ENCODE results near the gene DCTN2.
"Not testable (repeated sequence)": the region's sequence is repeated elsewhere in the genome, so short reads cannot be mapped to it uniquely, and the experiment has no call there.

DCTN2 gene

GRCh38 chr12:57519796-57520052, 27.3 kb downstream of the DCTN2 start:
- Histone ChIP-seq H3K9me3 (ENCODE audit: control insufficient read depth, low read length) (no peaks in the 10 kb centered on the region), H3K4me1 (ENCODE audit: control insufficient read depth, insufficient read depth, low read length, poor library complexity, severe bottlenecking) (peaks cover 47% of the 10 kb centered on the region), H3K4me3 (ENCODE audit: extremely low read depth, insufficient read depth, low read length, poor library complexity, severe bottlenecking) (peak overlapping the region; percentile 92), H3K27ac (ENCODE audit: low read depth, low read length, severe bottlenecking) (peak overlapping the region; percentile 97), H3K36me3 (ENCODE audit: control insufficient read depth, insufficient read depth, low read length) (peaks cover 58% of the 10 kb centered on the region)
- 1 to 3% methylated on average over 6 of the region's 8 CpGs for WGBS, 2 experiments (ENCODE audit: insufficient coverage in 2 of 2)

- 40 to 45% methylated on average over 5 to 6 of the region's 7 CpGs for WGBS, 2 experiments (ENCODE audit: insufficient coverage in 2 of 2)
- peaks cover 58% of the 10 kb centered on the region for H3K36me3 ChIP-seq (ENCODE audit: control insufficient read depth, insufficient read depth, low read length)
Measured at GRCh38 chr12:57518920-57519795, 27.8 kb downstream of the DCTN2 start.

GRCh38 chr12:57518176-57518919, 28.6 kb downstream of the DCTN2 start:
- Histone ChIP-seq H3K4me1 (ENCODE audit: control insufficient read depth, insufficient read depth, low read length, poor library complexity, severe bottlenecking) (peaks cover 34% of the 10 kb centered on the region), H3K36me3 (ENCODE audit: control insufficient read depth, insufficient read depth, low read length) (peaks cover 62% of the 10 kb centered on the region), H3K27ac (ENCODE audit: low read depth, low read length, severe bottlenecking) (no peak overlapping the region), H3K9me3 (ENCODE audit: control insufficient read depth, low read length) (no peaks in the 10 kb centered on the region), H3K4me3 (ENCODE audit: extremely low read depth, insufficient read depth, low read length, poor library complexity, severe bottlenecking) (peak overlapping the region; percentile 92)
- 96 to 99% methylated on average over 4 to 6 of the region's 8 CpGs for WGBS, 2 experiments (ENCODE audit: insufficient coverage in 2 of 2)

More at GRCh38 chr12:57518920-57519795, 27.8 kb downstream of the DCTN2 start:
- peak overlapping the region; percentile 92 for H3K4me3 ChIP-seq (ENCODE audit: extremely low read depth, insufficient read depth, low read length, poor library complexity, severe bottlenecking)
- peak overlapping the region; percentile 97 for H3K27ac ChIP-seq (ENCODE audit: low read depth, low read length, severe bottlenecking)
- peaks cover 41% of the 10 kb centered on the region for H3K4me1 ChIP-seq (ENCODE audit: control insufficient read depth, insufficient read depth, low read length, poor library complexity, severe bottlenecking)
- H3K9me3 ChIP-seq (ENCODE audit: control insufficient read depth, low read length): no peaks in the 10 kb centered on the region

- peak overlapping the region; percentile 71 for H3K27ac ChIP-seq (ENCODE audit: low read depth, low read length, severe bottlenecking)
- H3K36me3 ChIP-seq (ENCODE audit: control insufficient read depth, insufficient read depth, low read length): peaks cover 68% of the 10 kb centered on the region
Measured at GRCh38 chr12:57517718-57518117, 29.3 kb downstream of the DCTN2 start.

GRCh38 chr12:57517187-57517586, 29.8 kb downstream of the DCTN2 start:
- 91 to 100% methylated on average over 1 of the region's 1 CpG for WGBS, 2 experiments (ENCODE audit: insufficient coverage in 2 of 2)
- H3K36me3 ChIP-seq (ENCODE audit: control insufficient read depth, insufficient read depth, low read length): peaks cover 74% of the 10 kb centered on the region
- H3K27ac ChIP-seq (ENCODE audit: low read depth, low read length, severe bottlenecking): peak overlapping the region; percentile 71
- no peaks in the 10 kb centered on the region for H3K9me3 ChIP-seq (ENCODE audit: control insufficient read depth, low read length)
- H3K4me1 ChIP-seq (ENCODE audit: control insufficient read depth, insufficient read depth, low read length, poor library complexity, severe bottlenecking): peaks cover 33% of the 10 kb centered on the region
- H3K4me3 ChIP-seq (ENCODE audit: extremely low read depth, insufficient read depth, low read length, poor library complexity, severe bottlenecking): no peak overlapping the region

More at GRCh38 chr12:57517718-57518117, 29.3 kb downstream of the DCTN2 start:
- 84 to 90% methylated on average over 8 to 10 of the region's 10 CpGs for WGBS, 2 experiments (ENCODE audit: insufficient coverage in 2 of 2)
- not testable (repeated sequence) for H3K9me3 ChIP-seq (ENCODE audit: control insufficient read depth, low read length); H3K4me3 ChIP-seq (ENCODE audit: extremely low read depth, insufficient read depth, low read length, poor library complexity, severe bottlenecking)
- H3K4me1 ChIP-seq (ENCODE audit: control insufficient read depth, insufficient read depth, low read length, poor library complexity, severe bottlenecking): peaks cover 34% of the 10 kb centered on the region

GRCh38 chr12:57516617-57517153, 30.3 kb downstream of the DCTN2 start:
- peaks cover 79% of the 10 kb centered on the region for H3K36me3 ChIP-seq (ENCODE audit: control insufficient read depth, insufficient read depth, low read length)
- WGBS, 2 experiments (ENCODE audit: insufficient coverage in 2 of 2): 97 to 98% methylated on average over 8 to 9 of the region's 11 CpGs
- H3K9me3 ChIP-seq (ENCODE audit: control insufficient read depth, low read length): no peaks in the 10 kb centered on the region
- H3K4me3 ChIP-seq (ENCODE audit: extremely low read depth, insufficient read depth, low read length, poor library complexity, severe bottlenecking): no peak overlapping the region
- peaks cover 28% of the 10 kb centered on the region for H3K4me1 ChIP-seq (ENCODE audit: control insufficient read depth, insufficient read depth, low read length, poor library complexity, severe bottlenecking)
- H3K27ac ChIP-seq (ENCODE audit: low read depth, low read length, severe bottlenecking): peak overlapping the region; percentile 71

- Histone ChIP-seq H3K27ac (ENCODE audit: low read depth, low read length, severe bottlenecking) (peak overlapping the region; percentile 36), H3K36me3 (ENCODE audit: control insufficient read depth, insufficient read depth, low read length) (peaks cover 85% of the 10 kb centered on the region)
Measured at GRCh38 chr12:57515934-57516541, 31.0 kb downstream of the DCTN2 start.

GRCh38 chr12:57515408-57515933, 31.5 kb downstream of the DCTN2 start:
- Histone ChIP-seq H3K4me1 (ENCODE audit: control insufficient read depth, insufficient read depth, low read length, poor library complexity, severe bottlenecking) (peaks cover 22% of the 10 kb centered on the region), H3K9me3 (ENCODE audit: control insufficient read depth, low read length) (no peaks in the 10 kb centered on the region), H3K27ac (ENCODE audit: low read depth, low read length, severe bottlenecking) (peak overlapping the region; percentile 36), H3K4me3 (ENCODE audit: extremely low read depth, insufficient read depth, low read length, poor library complexity, severe bottlenecking) (no peak overlapping the region), H3K36me3 (ENCODE audit: control insufficient read depth, insufficient read depth, low read length) (peaks cover 91% of the 10 kb centered on the region)
- 94% methylated on average over 2 of the region's 3 CpGs; no CpG with 5 or more reads in 1 of the 2 experiments for WGBS, 2 experiments (ENCODE audit: insufficient coverage in 2 of 2)

More at GRCh38 chr12:57515934-57516541, 31.0 kb downstream of the DCTN2 start:
- WGBS, 2 experiments (ENCODE audit: insufficient coverage in 2 of 2): 97% methylated on average over 8 to 9 of the region's 11 CpGs
- Histone ChIP-seq H3K4me3 (ENCODE audit: extremely low read depth, insufficient read depth, low read length, poor library complexity, severe bottlenecking) (no peak overlapping the region), H3K9me3 (ENCODE audit: control insufficient read depth, low read length) (no peaks in the 10 kb centered on the region), H3K4me1 (ENCODE audit: control insufficient read depth, insufficient read depth, low read length, poor library complexity, severe bottlenecking) (peaks cover 22% of the 10 kb centered on the region)

GRCh38 chr12:57514720-57515407, 32.1 kb downstream of the DCTN2 start:
- no peaks in the 10 kb centered on the region for H3K9me3 ChIP-seq (ENCODE audit: control insufficient read depth, low read length)
- peaks cover 95% of the 10 kb centered on the region for H3K36me3 ChIP-seq (ENCODE audit: control insufficient read depth, insufficient read depth, low read length)
- WGBS, 2 experiments (ENCODE audit: insufficient coverage in 2 of 2): 97 to 100% methylated on average over 4 to 5 of the region's 9 CpGs
- H3K27ac ChIP-seq (ENCODE audit: low read depth, low read length, severe bottlenecking): no peak overlapping the region
- H3K4me1 ChIP-seq (ENCODE audit: control insufficient read depth, insufficient read depth, low read length, poor library complexity, severe bottlenecking): peaks cover 22% of the 10 kb centered on the region
- no peak overlapping the region for H3K4me3 ChIP-seq (ENCODE audit: extremely low read depth, insufficient read depth, low read length, poor library complexity, severe bottlenecking)

GRCh38 chr12:57514246-57514645, 32.7 kb downstream of the DCTN2 start:
- H3K4me3 ChIP-seq (ENCODE audit: extremely low read depth, insufficient read depth, low read length, poor library complexity, severe bottlenecking); H3K9me3 ChIP-seq (ENCODE audit: control insufficient read depth, low read length); H3K27ac ChIP-seq (ENCODE audit: low read depth, low read length, severe bottlenecking): not testable (repeated sequence)
- Histone ChIP-seq H3K36me3 (ENCODE audit: control insufficient read depth, insufficient read depth, low read length) (peaks cover 96% of the 10 kb centered on the region), H3K4me1 (ENCODE audit: control insufficient read depth, insufficient read depth, low read length, poor library complexity, severe bottlenecking) (peaks cover 22% of the 10 kb centered on the region)
- 97% methylated on average over 8 to 9 of the region's 9 CpGs for WGBS, 2 experiments (ENCODE audit: insufficient coverage in 2 of 2)

Measured in mesodermal cell (in vitro differentiated cells).